GM04504 (cell line): ENCODE results near the gene C4orf33.

Source experiments
- DNase-seq: peaks from one replicate; pipeline ENCODE4 v3.0.0-alpha.2; 2012; ENCODE audit warnings: low read depth

The C4orf33 gene

GRCh38 chr4:129129143-129129542 lies 33.2 kb downstream of the C4orf33 start:
- no peak for DNase-seq

- no peak for DNase-seq
These were observed 35.4 kb downstream of the C4orf33 start for GRCh38 chr4:129131343-129131742.

GRCh38 chr4:129136433-129136832 lies 40.5 kb downstream of the C4orf33 start:
- DNase-seq, result no peak

- DNase-seq, result no peak
These were observed 43.0 kb downstream of the C4orf33 start for GRCh38 chr4:129138810-129139496.

GRCh38 chr4:129140521-129140920 lies 44.6 kb downstream of the C4orf33 start:
- DNase-seq, result no peak

GRCh38 chr4:129143359-129143758 lies 47.4 kb downstream of the C4orf33 start:
- no peak for DNase-seq

GRCh38 chr4:129144755-129145206 lies 48.8 kb downstream of the C4orf33 start:
- no peak for DNase-seq

GRCh38 chr4:129145222-129145730 lies 49.3 kb downstream of the C4orf33 start:
- no peak for DNase-seq

GRCh38 chr4:129146639-129147038 lies 50.7 kb downstream of the C4orf33 start:
- DNase-seq, result no peak

- DNase-seq, result no peak
These were observed 52.9 kb downstream of the C4orf33 start for GRCh38 chr4:129148892-129149291.

GRCh38 chr4:129149906-129150305 lies 54.0 kb downstream of the C4orf33 start:
- no peak for DNase-seq

- DNase-seq, result no peak
These were observed 56.4 kb downstream of the C4orf33 start for GRCh38 chr4:129152350-129152749.

GRCh38 chr4:129153700-129154099 lies 57.7 kb downstream of the C4orf33 start:
- DNase-seq, result no peak

- no peak for DNase-seq
These were observed 66.5 kb downstream of the C4orf33 start for GRCh38 chr4:129162450-129162849.

GRCh38 chr4:129163427-129163826 lies 67.5 kb downstream of the C4orf33 start:
- no peak for DNase-seq

- DNase-seq, result no peak
These were observed 68.3 kb downstream of the C4orf33 start for GRCh38 chr4:129164243-129164642.
